Pulmonary artery endothelial cell (primary cell): Measurements from ENCODE around the gene FUOM. TPM values are rescaled to one million over a fixed set of nuclear protein-coding genes. Genes with fewer than 3 reads are reported as not detected.

Experiments used
- DNase-seq: peaks from one replicate; pipeline ENCODE4 v3.0.0-alpha.2; 2011; ENCODE audit warnings: low read depth, low spot score
- total RNA-seq: library from RNA; depleted of rRNA; stranded (reverse); fragments of >200 nt; gene quantifications from 2 replicates; pipeline ENCODE4 v1.2.3, GENCODE V29; 2014

The FUOM gene
- total RNA-seq, 1 donor from 2014 or later, result 32.9 TPM

- DNase-seq, result no peak
Observed at GRCh38 chr10:133353202-133353959, 4.4 kb downstream of the FUOM start.

GRCh38 chr10:133351408-133352318 is 6.2 kb downstream of the FUOM start:
- DNase-seq, result no peak

GRCh38 chr10:133350950-133351329 is 6.9 kb downstream of the FUOM start:
- DNase-seq, result no peak

- no peak for DNase-seq
Observed at GRCh38 chr10:133350283-133350949, 7.4 kb downstream of the FUOM start.

- DNase-seq, result no peak
Observed at GRCh38 chr10:133349577-133350011, 8.2 kb downstream of the FUOM start.

GRCh38 chr10:133349160-133349568 is 8.7 kb downstream of the FUOM start:
- no peak for DNase-seq

GRCh38 chr10:133347710-133348517 is 9.9 kb downstream of the FUOM start:
- DNase-seq, result no peak

- DNase-seq, result no peak
Observed at GRCh38 chr10:133346413-133346812, 11.4 kb downstream of the FUOM start.

GRCh38 chr10:133344236-133344635 is 13.6 kb downstream of the FUOM start:
- DNase-seq, result no peak

- no peak for DNase-seq
Observed at GRCh38 chr10:133343558-133343957, 14.3 kb downstream of the FUOM start.

- DNase-seq, result no peak
Observed at GRCh38 chr10:133342942-133343341, 14.9 kb downstream of the FUOM start.

GRCh38 chr10:133341983-133342382 is 15.8 kb downstream of the FUOM start:
- DNase-seq, result no peak

GRCh38 chr10:133339708-133340380 is 18.0 kb downstream of the FUOM start:
- DNase-seq, result no peak

GRCh38 chr10:133338080-133339071 is 19.4 kb downstream of the FUOM start:
- DNase-seq, result no peak

GRCh38 chr10:133337370-133337725 is 20.5 kb downstream of the FUOM start:
- DNase-seq, result no peak

- DNase-seq, result no peak
Observed at GRCh38 chr10:133336577-133337369, 21.0 kb downstream of the FUOM start, which contains the start of gene CALY. Gene CALY, minus strand, starts transcription at chr10:133336896. Its CDS starts 7,907 bp downstream, at chr10:133328989.

GRCh38 chr10:133336118-133336576 is 21.7 kb downstream of the FUOM start:
- DNase-seq, result no peak
